Skeletal muscle tissue (tissue), 4 donors: ENCODE results near the gene TRIM17. TPM values are rescaled to one million over a fixed set of nuclear protein-coding genes. Genes with fewer than 3 reads are reported as not detected.
"Not testable (repeated sequence)": the region's sequence is repeated elsewhere in the genome, so short reads cannot be mapped to it uniquely, and the experiment has no call there.

Experiments
- H3K27ac ChIP-seq: one replicate; pipeline ENCODE4 v1.7.0; 2013; ENCODE audit warnings: mild to moderate bottlenecking, low read depth, low read length, inconsistent platforms
- H3K27me3 ChIP-seq, 3 donors: one replicate each; pipeline ENCODE4 v1.7.0; 2013; ENCODE audit warnings: low read length in 3 of 3; ENCODE audit not compliant: control insufficient read depth in 3 of 3, insufficient read depth in 3 of 3
- H3K36me3 ChIP-seq, 3 donors: one replicate each; pipeline ENCODE4 v1.7.0; 2013; ENCODE audit warnings: low read length in 3 of 3; ENCODE audit not compliant: control insufficient read depth in 3 of 3, insufficient read depth in 3 of 3
- H3K4me1 ChIP-seq, 3 donors: one replicate each; pipeline ENCODE4 v1.7.0; 2013; ENCODE audit warnings: low read length in 3 of 3, mild to moderate bottlenecking in 3 of 3; ENCODE audit not compliant: control insufficient read depth in 3 of 3, insufficient read depth in 3 of 3
- H3K4me3 ChIP-seq, 3 donors: one replicate each; pipeline ENCODE4 v1.7.0; 2013; ENCODE audit warnings: low read length in 3 of 3
- H3K9ac ChIP-seq, 3 donors: one replicate each; pipeline ENCODE4 v1.7.0; 2013; ENCODE audit warnings: low read length in 3 of 3, mild to moderate bottlenecking in 3 of 3, moderate library complexity in 2 of 3, low read depth in 1 of 3
- H3K9me3 ChIP-seq, 3 donors: one replicate each; pipeline ENCODE4 v1.7.0; 2013; ENCODE audit warnings: low read length in 3 of 3; ENCODE audit not compliant: control insufficient read depth in 3 of 3
- total RNA-seq: library from RNA; depleted of rRNA; stranded (reverse); fragments of >200 nt; gene quantifications from one replicate; pipeline ENCODE4 v1.2.3, GENCODE V29; 2014
- donor health status: Osteomylitis.

Gene TRIM17
- total RNA-seq, 1 donor from 2014 or later, result 0.52 TPM

GRCh38 chr1:228437424-228437962, 20.8 kb upstream of the TRIM17 start:
- no peaks in the 10 kb centered on the region for H3K4me1 ChIP-seq
- H3K27me3 ChIP-seq, result peaks cover 16 to 45% (median 25%) of the 10 kb centered on the region in 3 donors
- no peaks in the 10 kb centered on the region for H3K9me3 ChIP-seq
- no peak overlapping the region for H3K9ac ChIP-seq
- H3K4me3 ChIP-seq, result no peak overlapping the region
- no peaks in the 10 kb centered on the region for H3K36me3 ChIP-seq
- no peak overlapping the region for H3K27ac ChIP-seq

- no peak overlapping the region for H3K4me3 ChIP-seq
- H3K36me3 ChIP-seq, result no peaks in the 10 kb centered on the region
- peaks cover 13 to 31% (median 18%) of the 10 kb centered on the region in 3 donors for H3K27me3 ChIP-seq
- no peaks in the 10 kb centered on the region for H3K4me1 ChIP-seq
- no peaks in the 10 kb centered on the region for H3K9me3 ChIP-seq
- H3K9ac ChIP-seq, result no peak overlapping the region
- no peak overlapping the region for H3K27ac ChIP-seq
Measured at GRCh38 chr1:228434689-228435088, 18.0 kb upstream of the TRIM17 start.

- not testable (repeated sequence) for H3K36me3 ChIP-seq, H3K9ac ChIP-seq, H3K4me1 ChIP-seq, H3K4me3 ChIP-seq, H3K9me3 ChIP-seq, H3K27ac ChIP-seq
- peaks cover 13 to 23% (median 19%) of the 10 kb centered on the region in 3 donors for H3K27me3 ChIP-seq
Measured at GRCh38 chr1:228433337-228434053, 16.8 kb upstream of the TRIM17 start.

GRCh38 chr1:228430243-228430642, 13.6 kb upstream of the TRIM17 start:
- Histone ChIP-seq H3K9me3 (no peaks in the 10 kb centered on the region), H3K4me1 (no peaks in the 10 kb centered on the region), H3K27ac (no peak overlapping the region), H3K36me3 (no peaks in the 10 kb centered on the region), H3K9ac (no peak overlapping the region), H3K4me3 (no peak overlapping the region), H3K27me3 (peaks cover 5 to 11% (median 9%) of the 10 kb centered on the region in 3 donors)

- no peaks in the 10 kb centered on the region for H3K36me3 ChIP-seq
- no peak overlapping the region for H3K27ac ChIP-seq
- H3K9ac ChIP-seq, result no peak overlapping the region
- H3K27me3 ChIP-seq, result peaks cover 3 to 9% (median 8%) of the 10 kb centered on the region in 3 donors
- H3K9me3 ChIP-seq, result no peaks in the 10 kb centered on the region
- H3K4me1 ChIP-seq, result no peaks in the 10 kb centered on the region
- H3K4me3 ChIP-seq, result no peak overlapping the region
Measured at GRCh38 chr1:228429698-228430097, 13.0 kb upstream of the TRIM17 start.

GRCh38 chr1:228429007-228429406, 12.3 kb upstream of the TRIM17 start:
- no peak overlapping the region for H3K9ac ChIP-seq
- no peak overlapping the region for H3K4me3 ChIP-seq
- H3K9me3 ChIP-seq, result no peaks in the 10 kb centered on the region
- H3K4me1 ChIP-seq, result no peaks in the 10 kb centered on the region
- H3K27ac ChIP-seq, result no peak overlapping the region
- no peaks in the 10 kb centered on the region for H3K36me3 ChIP-seq
- peaks cover 3 to 9% (median 6%) of the 10 kb centered on the region in 3 donors for H3K27me3 ChIP-seq

GRCh38 chr1:228428412-228428811, 11.8 kb upstream of the TRIM17 start:
- H3K36me3 ChIP-seq, result no peaks in the 10 kb centered on the region
- no peak overlapping the region for H3K4me3 ChIP-seq
- no peaks in the 10 kb centered on the region for H3K4me1 ChIP-seq
- H3K27ac ChIP-seq, result no peak overlapping the region
- no peaks in the 10 kb centered on the region for H3K9me3 ChIP-seq
- H3K27me3 ChIP-seq, result peaks cover 3 to 9% (median 6%) of the 10 kb centered on the region in 3 donors
- H3K9ac ChIP-seq, result no peak overlapping the region

GRCh38 chr1:228426518-228427175, 10.0 kb upstream of the TRIM17 start:
- peaks cover 3 to 9% (median 8%) of the 10 kb centered on the region in 3 donors for H3K27me3 ChIP-seq
- H3K4me1 ChIP-seq, result no peaks in the 10 kb centered on the region
- H3K4me3 ChIP-seq, result no peak overlapping the region
- no peak overlapping the region for H3K9ac ChIP-seq
- no peak overlapping the region for H3K27ac ChIP-seq
- H3K9me3 ChIP-seq, result no peaks in the 10 kb centered on the region
- H3K36me3 ChIP-seq, result no peaks in the 10 kb centered on the region

- no peaks in the 10 kb centered on the region for H3K36me3 ChIP-seq
Measured at GRCh38 chr1:228424685-228425660, 8.3 kb upstream of the TRIM17 start.

More at GRCh38 chr1:228424685-228425660, 8.3 kb upstream of the TRIM17 start:
- Histone ChIP-seq H3K4me1 (no peaks in the 10 kb centered on the region), H3K9ac (no peak overlapping the region), H3K27me3 (peaks cover 2 to 7% (median 5%) of the 10 kb centered on the region in 3 donors), H3K4me3 (no peak overlapping the region), H3K27ac (no peak overlapping the region), H3K9me3 (no peaks in the 10 kb centered on the region)
